GM21526 (cell line): ENCODE results near the gene ENOX1.

Experiments used
- ATAC-seq: cut with Tn5 transposase; IDR thresholded peaks from one replicate; pipeline ENCODE4 v1.9.1; 2021; ENCODE audit warnings: moderate library complexity; ENCODE audit not compliant: unreplicated experiment, low FRiP score

The ENOX1 gene

DNA sequence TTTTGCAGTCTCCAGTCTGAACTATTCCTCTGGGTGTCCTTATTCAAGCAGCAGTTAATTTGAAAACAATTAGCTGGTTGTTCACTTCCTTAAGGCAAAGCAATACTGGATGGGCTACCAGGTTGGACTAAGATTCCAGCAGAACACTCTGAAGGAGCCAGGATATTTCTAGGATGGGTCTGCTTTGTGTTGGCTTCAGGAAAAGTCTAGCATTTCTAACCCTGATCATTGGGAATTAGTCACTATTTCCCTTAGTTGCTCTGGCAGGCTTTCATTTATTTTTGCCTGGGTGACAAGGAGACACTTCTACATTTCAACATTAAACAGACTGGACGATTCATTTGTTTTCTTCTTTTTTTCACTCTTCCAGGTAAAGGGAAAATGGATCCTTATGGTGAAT is 228.4 kb downstream of the ENOX1 start:
- ATAC-seq: no peak

DNA sequence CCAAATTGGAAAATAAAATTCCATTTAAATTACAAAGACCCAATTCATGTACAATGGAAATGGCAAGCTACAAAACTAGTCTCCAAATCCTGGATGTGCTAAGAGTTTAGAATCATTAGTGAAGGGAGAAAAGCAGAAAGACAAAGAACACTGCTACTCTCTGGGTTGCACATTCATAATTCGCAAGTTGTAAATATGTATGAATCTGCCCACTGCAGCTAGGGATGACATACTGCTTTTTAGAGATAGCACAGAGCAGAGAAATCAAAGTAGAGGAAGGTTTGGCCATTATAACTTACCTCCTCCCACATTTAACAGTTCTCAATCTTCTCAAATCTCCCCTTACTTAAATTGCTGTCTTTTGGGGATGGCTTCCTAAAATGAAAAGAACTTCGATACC is 231.1 kb downstream of the ENOX1 start:
- ATAC-seq: no peak

DNA sequence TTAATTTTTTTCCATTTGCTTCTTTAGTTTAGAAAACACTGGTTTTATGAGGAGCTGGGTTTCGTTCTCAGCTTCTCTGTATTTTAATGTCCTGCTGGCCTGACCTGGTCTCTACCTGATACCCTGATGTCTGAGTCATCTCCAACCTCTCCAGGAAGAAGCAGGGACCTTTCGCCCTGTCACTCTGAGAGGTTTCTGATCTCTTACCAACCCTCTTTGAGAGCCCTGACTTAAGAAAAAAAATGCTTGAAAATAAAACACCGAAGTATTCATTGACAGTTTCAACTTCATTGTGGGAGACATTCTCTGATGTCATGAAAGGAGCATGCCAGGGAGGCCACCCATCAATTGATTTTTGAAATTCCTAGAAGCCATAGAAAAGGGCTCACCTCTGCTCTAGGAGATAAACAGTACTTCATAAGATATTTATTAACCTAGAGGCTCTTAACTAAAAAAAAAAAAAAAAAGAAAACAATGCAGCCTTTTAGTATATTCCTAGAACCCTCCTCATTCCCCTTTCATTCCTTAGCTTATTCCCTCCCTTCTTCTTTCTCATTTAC is 234.8 kb downstream of the ENOX1 start:
- no peak for ATAC-seq

DNA sequence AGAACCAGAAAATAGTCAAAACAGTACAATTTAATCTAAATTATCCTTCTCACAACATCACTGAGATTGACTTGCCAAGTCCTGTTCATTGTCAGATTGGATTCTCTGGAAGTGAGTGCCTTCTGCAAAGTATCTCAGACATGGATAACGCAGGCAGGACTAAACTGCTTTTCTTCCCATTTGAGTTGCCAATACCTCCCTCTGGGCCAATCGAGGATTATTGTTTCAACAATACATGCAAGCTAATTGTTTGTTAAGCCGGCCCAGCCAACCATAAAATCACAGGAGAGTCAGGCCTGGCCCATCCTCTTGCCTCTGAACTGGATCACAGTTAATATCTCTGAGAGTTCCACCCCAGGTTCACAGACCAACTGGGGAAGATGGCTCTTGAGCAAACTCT is 240.0 kb downstream of the ENOX1 start:
- no peak for ATAC-seq

DNA sequence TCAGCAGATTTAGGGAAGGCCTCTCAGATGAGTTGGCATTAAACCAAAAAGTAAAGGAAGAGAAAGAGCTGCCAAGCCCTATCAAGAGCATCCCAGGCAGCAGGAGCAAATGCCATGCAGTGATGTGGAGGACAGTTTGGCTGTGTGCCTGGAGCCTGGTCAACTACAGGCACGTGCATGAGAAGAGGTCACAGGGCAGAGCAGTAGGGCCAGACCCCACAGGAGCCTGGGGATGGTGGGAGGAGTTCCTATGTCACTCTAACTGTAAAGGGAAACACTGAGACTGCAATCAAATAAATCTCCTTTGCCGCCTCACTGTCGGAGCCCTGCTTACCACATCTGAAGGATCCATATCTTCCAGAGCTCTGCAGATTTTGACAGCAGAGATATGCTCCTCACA is 240.5 kb downstream of the ENOX1 start:
- no peak for ATAC-seq

DNA sequence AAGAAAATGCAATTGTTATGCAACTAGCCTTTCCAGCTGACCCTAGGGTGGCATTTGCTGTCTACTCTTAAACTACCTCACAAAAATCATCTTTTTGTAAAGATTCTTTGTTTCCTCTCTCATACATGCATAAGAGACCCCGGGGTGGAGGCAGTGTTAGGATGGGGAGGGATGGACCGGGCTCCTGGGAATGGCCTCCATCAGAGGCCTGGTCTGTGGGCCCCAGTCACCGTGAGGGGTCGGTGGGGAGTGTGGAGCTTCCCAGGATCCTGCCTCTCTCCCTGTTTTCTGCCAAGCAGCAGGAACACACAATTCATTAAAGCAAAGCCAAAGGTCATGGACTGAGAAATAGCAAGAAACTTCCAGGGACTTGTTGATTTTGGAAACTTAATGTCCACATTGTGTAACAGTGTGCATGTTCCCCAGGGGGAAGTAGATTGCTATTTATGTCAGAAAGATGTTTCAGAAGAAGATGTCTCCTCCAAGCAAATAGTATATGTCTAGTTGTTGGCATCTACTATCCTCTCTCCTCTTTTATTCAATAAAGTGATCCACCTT is 241.4 kb downstream of the ENOX1 start:
- no peak for ATAC-seq

DNA sequence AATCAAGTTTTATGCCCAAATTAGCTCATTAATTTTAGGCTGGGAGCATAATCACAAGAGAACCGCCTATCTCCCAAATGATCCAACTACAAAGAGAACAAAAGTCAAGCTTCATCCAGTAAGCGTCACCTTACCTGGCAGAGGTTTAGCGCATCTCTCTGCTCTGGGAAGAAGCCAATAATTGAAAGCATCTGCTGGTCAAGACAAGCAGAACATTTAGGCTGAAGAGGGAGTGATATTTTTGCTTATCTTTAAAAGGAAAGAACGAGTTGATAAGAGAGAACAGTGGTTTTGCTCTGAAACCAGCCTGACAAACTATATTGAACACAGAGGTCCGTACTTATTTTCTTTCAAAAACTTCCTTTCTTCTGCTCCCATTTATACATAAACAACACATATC is 242.1 kb downstream of the ENOX1 start:
- ATAC-seq: no peak

DNA sequence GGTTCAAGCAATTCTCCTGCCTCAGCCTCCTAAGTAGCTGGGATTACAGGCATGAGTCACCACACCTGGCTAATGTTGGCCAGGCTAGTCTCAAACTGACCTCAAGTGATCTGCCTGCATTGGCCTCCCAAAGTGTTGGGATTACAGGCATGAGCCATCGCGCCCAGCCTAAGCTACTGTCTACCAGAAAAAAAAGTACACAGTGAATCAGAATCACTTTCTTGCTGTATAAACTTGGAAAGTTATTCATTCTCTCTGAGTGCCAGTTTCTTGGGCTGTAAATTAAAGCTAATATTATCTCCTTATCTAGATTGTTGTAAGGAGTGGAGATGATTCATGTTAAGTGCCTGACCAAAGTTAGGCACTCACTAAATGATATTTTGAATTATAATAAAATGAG is 242.8 kb downstream of the ENOX1 start:
- no peak for ATAC-seq

DNA sequence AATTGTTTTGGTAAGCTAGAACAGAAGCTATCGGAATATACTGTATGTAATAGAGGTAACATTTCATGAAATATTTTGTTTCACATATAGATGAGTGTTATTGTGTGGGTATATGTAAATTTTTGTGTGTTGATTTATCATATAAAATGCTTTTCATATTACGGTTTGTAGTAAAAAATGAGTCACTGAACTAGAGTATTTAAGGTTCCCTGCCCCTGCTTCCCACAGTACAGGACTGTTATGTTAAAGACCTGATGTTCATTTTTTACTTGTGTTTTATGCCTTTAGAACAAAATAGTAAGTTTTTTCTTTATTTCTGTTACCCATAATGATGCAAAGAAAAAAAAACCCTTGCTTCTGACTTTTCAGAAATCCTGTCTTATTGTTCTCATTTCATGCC is 243.4 kb downstream of the ENOX1 start:
- no peak for ATAC-seq

DNA sequence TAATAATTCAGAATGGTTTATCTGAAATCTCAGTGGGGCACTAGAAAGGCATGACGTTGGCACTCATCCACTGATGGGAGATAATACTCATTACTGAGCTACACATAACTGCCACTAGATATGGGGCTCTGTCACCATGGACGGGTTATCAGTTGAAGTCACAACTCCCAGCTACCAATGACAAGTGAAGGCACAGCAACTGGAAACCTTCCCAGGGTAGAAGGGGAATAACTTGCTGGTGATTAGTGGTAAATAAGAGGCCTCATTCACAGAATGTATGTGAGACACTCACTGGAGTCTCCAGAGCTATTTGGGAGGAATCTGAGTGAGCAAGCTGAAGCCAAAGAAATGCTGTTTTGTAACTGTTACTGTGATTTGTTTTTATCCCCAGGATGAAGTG is 249.6 kb downstream of the ENOX1 start:
- ATAC-seq: no peak

DNA sequence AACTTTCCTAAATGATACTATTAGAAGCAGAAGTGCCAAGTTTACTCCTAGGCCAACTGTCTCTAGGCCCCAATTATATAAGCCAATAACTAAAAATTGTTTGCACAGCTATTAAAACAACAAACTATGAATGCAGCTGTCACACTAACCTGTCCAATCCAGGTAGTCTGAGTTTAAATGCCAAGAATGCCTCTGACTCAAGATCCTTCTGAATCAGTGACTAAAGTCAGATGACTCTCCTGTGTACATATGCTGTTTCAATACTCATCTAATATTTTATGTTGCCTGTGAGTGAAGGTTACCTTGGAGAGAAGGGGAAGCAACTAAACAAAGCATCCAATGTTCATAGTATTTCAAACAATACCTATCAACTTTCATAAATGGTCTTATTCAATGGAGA is 257.0 kb downstream of the ENOX1 start:
- no peak for ATAC-seq

DNA sequence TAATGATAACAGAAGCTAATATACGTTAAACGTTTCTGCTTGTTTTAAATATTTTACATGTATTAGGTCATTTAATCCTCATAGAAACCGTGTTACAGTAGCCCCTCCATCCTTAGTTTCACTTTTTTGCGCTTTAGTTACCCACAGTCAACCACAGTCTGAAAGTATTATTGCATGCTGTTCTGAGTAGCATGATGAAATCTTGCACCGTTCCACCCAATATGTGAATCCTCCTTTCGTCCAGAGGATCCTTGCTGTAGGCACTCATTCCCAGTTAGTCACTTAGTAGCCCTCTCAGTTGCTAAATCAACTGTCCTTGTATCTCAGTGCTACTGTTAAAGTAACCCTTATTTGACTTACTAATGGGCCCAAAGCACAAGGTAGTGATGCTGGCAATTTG is 257.8 kb downstream of the ENOX1 start:
- no peak for ATAC-seq

DNA sequence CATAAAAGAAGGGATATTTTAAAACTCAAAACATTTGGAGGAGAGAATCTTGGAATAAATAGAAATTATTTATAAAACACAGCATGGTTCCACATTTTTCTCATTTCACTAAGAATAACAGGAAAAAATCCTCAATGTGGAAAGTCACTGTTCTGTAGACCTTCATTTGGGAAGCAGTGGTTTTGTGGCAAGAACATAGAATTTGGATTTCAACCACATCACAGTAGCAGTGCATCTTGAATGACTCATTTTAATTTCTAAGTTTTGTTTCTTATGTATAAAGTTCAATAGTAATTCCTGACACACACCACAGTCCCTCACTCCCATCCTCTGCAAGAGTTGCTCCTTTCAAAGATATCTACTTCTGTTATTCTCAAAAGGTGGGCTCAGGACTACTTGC is 264.0 kb downstream of the ENOX1 start:
- ATAC-seq: no peak

DNA sequence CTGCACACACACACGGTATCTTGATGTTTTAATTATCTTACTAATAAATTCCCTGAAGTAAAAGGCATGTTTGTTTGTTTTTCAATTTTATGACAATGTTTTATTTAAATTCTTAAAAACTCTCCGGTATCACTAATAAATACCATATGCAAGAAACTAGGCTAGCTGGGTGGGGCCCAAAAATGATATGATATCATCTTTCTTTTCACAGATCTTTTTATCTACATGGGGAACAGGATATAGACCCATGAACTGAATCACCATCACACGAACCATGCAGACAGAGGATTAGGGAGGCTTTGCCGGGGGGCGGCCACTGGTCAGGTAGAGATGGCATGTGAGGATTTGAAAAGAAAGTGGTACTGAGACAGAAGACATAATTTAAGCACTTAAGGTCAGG is 266.4 kb downstream of the ENOX1 start:
- ATAC-seq: no peak

DNA sequence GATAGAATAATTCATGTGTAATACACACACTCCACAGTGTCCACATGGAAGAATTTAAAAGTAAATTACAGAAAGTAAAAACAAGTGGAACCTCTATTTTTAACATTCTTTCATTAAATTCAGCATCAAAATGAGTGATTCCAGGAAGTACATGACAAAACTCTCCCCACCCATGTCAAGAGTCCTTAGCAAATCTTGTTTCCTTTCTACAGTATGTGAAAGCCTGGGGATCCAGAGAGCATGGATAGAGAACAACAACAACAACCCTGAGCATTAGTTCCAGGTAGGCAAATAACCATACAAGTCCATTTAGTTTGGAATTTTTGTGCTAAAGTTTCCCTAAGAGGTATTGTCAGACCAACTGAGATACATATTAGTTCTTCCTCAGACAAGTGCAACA is 267.9 kb downstream of the ENOX1 start:
- no peak for ATAC-seq

DNA sequence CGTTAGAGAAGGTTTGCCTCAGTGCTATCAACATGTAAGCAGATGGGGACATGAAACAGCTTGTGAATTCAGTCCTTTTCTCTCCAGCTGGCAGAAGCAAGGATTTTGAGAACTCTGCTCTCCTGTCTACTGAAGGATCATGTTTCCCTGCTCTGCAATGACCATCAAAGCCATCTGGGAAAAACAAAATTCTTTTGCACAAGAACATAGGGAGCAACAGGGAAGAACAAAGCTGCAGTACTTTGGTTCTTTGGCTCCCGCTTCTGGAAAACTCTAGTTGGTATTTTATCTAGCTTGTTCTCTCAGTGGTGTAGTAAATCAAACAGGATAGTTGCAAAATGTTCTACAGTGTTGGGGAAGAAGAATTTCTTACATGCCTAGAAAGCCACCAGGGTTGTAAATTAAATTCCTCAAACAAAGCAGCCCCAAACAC is 270.4 kb downstream of the ENOX1 start:
- no peak for ATAC-seq

DNA sequence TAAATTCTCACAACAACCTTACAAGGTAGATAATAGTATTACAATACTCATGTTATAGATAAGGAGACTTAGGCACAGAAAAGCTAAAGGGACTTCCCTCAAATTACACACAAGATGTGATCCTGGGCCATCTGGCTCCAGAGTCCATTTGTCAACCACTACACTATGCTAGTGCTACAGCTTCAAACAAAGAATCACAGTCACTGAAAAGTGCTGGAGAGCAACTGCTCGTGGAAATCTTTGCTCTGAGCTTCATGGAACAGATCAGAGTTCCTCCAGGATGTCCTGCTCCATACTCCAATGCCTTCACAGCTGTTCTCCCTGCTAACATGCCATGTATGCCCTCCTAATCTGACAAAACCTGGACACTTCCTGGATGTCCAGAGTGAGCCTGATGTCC is 271.2 kb downstream of the ENOX1 start:
- ATAC-seq: no peak

DNA sequence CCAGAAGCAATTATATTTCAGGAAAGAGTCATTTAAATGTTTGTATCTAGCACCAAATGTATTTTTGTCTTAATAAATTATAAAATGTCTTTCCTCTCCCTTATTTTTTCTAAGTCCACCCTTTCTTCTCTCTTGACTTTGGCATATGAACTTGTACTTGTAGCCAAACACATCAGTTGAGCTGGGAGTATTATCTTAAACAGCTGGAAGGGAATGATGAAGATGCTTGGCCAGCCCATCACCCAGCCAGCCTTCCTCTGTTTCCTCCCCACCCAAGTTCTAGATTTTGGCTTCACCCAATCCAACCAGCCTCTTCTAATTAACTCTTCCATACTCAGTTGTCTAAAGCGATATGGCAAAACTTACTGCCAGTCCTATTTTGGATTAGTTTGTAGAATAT is 272.5 kb downstream of the ENOX1 start:
- ATAC-seq: no peak

DNA sequence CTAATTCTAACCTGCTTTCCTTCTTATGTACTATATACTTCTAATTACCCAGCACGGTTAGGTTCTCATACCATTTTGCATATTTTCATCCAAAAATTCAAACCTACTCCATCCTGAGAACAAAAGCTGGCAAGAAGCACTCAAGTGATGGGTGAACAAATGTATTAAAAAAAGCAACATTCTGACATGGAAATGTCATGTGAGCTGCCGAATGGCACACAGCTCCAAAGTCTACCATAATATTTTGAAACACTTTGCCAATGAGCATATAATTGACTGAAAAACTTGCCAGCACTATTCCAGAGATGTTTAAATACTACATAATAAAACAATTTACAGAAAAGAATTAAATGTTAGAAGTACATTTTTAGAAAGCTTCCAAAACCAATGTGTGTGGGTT is 274.6 kb downstream of the ENOX1 start:
- no peak for ATAC-seq

DNA sequence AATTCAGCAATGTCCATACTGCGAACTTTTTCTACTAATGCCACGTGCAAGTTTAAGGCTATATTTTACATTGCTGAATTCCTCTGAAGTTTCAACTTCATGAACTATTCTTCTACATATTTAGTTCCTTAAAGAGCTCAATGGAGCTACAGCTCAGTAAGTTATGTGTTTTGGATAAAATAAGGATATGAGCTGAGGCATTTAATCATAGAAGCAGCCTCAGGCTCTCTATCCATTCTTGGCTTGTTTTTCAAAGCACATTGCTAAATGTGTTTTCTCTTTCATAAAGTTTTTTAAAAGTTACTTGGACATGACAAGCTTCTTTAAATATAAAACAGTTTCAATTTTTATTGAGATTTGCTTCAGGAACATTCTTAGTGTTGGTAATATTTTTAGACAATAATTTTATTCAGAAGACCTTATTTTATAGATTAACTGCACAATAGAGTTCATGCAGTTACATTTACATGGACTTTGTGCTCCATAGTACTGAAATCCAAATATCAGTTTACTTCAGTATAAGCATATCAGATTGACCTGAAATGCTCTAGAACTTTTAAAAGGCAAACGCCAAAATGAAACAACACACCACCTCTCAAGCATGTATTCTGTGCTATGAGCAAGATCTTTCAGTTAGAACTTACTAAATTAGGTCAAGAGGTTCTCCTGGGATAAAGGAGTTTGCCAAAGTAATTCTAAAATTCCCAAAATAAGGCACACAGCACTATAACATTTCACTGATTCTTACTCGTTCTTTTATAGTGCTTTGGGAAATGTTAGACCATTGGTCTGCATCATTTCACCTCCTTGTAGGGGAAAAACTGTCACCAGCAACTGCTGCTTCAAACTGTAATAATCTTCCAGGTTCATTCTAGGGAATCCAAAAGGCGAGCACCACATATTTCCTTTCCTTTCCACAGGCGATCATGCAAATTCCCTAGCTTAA is 275.5 kb downstream of the ENOX1 start:
- ATAC-seq: no peak

DNA sequence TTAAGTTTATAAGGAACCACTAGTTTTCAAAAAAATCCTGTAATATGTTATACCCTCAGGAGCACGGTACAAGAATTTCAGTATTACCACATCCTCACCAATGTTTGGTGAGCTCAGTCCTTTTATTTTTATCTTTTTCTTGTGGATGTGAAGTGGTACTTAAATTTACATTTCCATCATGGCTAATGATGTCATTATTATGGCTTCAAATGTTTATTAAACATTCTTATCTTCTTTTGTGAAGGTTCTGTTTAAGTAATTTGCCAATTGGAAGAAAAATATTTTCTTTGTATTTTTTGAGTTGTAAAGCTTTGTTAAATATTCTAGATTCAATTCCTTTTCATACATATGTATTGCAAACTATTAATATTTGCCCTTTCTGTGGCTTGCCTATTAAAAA is 291.0 kb downstream of the ENOX1 start:
- ATAC-seq: no peak

DNA sequence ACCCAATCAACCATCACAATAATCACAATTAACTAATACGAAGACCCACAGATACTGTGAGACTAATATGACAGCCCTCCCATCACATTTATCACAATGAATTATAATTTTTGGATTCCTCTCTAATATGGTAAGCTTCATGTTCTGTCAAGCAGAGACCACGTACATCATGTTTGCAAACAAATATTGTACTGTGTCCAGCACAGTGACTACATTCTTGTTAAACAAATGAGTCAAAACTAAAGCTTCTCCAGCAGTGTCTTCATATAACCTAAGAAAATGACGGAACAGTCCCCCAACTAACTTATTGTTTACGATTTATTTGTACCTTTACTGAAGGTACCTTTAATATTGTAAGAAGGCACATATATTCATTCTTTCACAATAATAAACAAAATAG is 292.6 kb downstream of the ENOX1 start:
- no peak for ATAC-seq
